GM19468 (cell line): ENCODE data around the gene PSAP.
"Not testable (repeated sequence)": the region's sequence is repeated elsewhere in the genome, so short reads cannot be mapped to it uniquely, and the experiment has no call there.

Experiments
- ATAC-seq: cut with Tn5 transposase; IDR thresholded peaks from one replicate; pipeline ENCODE4 v1.9.1; 2021; ENCODE audit warnings: mild to moderate bottlenecking, moderate library complexity, moderate number of reproducible peaks; ENCODE audit not compliant: unreplicated experiment; ENCODE audit errors: extremely low read depth

PSAP gene

DNA sequence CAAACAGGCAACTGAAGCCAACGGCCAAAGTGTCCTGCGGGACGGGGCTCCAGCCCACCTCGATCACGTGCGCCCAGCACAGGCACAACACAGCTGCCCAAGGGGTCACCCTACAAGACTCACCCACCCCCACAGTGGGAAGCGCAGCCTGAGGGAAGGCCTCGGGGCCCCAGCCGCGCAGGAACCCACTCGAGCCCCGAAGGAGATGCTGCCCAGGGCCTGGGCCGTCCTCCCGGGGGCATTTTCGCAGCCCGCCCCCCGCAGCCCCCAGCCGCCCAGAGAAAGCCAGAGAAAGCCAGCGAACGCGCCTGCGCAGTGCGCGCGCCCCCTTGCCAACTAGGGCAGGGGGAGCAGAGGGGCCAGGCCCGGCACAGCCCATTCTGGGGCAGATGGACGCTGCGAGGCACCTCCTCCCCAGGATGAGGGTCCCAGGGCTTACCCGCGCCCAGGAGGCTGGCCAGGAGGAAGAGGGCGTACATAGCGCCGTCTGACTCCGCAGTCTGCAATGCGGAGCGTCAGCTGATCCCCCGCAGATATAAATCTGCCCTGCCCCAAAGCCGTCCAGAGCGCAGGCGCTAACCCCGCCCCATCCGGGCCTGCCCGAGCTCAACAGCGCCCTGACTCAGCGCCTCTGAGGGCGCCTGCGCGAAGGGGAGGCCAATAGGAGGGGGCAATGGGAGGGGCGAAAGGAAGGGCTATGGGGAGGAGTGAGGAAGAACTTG lies at the start of gene PSAP:
Gene PSAP (minus strand): TSS at position 509 of the 722 bp plus-strand sequence. CDS start 30 bp downstream, at position 479.
- ATAC-seq = peak; percentile 93

DNA sequence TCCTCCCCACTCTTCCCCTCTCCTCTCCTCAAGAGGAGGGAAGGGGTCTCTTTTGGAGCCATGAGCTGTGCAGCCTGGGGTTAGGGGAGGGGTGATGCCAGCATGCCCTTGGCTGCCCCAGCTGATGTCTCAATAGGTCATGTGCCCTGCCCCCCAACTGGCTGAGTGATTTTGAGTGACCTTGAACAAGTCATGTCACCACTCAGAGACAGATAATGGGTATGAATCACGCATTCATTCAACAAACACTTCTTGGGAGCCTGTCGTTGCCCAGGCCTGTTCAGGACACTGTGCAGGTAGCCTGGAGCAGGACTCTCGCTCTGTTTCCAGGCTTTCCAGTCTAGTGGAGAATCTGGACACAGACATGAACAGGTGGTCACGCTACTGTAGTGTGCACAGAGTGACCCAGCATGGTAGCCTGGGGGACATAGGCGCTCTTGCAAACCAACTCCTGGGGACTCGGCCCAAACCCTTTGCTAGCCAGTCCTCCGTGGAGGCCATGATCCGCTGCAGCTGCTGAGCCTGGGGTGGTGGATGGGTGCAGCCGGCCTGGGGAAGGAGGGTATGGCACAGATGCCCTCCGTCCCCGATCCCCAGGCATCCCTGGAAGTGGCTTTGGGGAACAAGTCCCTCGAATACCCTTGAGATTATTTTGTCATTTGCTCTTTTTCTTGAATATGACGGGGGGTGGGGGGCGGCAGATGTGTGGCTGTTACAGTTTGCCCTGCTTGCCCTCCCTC lies 49.6 kb upstream of the PSAP start:
- no peak for ATAC-seq

DNA sequence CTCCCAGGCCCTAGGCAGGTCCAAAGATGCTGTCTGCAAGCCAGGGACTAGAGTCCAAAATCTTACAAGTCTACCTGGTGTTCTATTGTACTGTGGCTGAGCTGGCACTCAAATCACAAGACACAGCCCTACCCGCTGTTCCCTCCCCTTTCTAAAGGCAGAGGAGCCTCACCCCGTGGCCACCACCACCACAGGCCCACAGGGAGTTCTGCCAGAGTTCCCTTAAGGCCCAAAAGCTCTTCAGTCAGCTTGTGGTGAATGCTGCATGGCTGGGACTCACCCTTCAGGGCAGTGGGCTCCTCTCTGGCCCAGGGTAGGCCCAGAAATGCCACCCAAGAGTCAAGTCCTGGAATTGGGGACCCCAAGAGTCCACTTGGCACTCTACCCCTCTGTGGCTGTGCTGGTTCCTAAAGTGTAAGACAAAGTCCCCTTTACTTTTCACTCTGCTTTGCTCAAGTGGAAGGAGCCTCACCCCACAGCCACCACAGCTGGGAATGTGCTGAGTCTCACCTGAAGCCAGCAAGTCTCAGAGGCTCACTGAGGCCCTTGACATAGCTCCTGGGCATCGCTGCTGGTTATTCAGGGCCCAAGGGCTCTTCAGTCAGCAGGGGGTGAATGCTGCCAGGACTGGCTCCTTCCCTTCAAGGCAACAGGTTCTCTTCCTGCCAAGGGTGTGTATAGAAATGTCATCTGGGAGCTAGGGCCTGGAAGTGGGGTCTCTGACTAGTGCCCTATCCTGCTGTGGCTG lies 48.8 kb upstream of the PSAP start:
- ATAC-seq = no peak

DNA sequence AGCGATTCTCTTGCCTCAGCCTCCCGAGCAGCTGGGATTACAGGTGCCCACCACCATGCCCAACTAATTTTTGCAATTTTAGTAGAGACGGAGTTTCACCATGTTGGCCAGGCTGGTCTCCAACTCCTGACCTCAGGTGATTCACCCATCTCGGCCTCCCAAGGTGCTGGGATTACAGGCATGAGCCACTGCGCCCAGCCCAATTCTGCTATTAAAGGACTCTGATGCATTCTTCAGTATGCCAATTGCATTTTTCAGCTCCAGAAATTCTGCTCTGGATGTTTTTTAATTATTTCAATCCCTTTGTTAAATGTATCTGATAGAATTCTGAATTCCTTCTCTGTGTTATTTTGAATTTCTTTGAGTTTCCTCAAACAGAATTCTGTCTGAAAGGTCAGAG lies 47.3 kb upstream of the PSAP start:
- not testable (repeated sequence) for ATAC-seq

DNA sequence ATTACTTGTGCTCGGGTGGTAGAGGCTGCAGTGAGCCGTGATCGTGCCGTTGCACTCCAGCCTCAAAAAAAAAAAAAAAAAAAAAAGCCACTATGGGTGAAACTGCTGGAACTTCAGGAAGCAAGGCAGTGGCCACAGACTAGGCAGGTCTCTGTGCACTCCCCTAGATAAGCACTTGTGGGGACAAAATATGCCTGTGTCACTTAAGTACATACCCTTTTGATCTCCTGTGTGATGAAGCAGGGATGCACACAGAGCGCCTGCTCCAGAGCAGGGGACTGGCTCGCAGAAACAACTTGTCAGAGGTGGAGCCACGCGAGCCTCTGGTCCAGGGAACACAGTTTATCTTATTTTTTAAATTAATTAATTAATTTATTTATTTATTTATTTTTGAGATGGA lies 42.9 kb upstream of the PSAP start:
- ATAC-seq = no peak

GRCh38 chr10:71893258-71893815 lies 42.3 kb upstream of the PSAP start:
- ATAC-seq = no peak

GRCh38 chr10:71891437-71891836 lies 40.4 kb upstream of the PSAP start:
- ATAC-seq = no peak

GRCh38 chr10:71889388-71889987 lies 38.4 kb upstream of the PSAP start:
- no peak for ATAC-seq

DNA sequence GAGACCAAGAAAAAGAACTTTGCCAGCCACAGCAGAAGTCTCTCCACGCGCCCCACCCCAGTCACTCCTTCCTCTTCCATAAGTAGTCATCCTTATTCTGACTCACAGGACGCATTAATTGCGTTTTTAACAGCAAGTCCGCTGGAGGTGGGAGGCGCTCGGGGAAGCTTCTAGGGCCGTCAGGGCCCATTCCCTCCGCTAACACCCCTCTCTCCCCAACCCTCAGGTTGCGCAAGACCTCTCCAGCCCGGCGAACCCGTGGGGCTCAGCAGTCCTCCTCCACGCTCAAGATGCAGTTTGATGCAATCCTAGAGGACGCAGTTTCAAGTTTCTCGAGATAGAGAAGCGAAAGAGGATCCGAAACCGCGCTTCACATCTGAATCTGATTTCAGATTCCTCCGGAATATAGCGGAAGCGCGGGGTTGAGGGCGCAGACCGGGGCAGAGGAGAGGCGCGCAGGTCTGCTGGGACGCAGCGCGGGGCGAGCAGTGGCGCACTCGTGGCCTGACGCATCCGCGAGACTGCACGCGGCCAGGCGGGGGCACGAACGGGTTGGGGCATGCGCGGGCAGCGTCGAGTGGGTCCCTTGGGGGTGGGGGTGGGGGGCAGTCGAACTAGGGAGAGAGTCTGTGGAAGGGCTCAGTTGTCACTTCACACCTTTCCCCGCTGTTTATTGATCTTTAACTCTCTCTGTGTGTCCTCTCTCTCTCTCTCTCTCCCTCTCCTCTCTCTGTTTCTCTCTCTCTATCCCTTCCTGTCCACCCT lies 37.8 kb upstream of the PSAP start:
- ATAC-seq = peak; percentile 88

GRCh38 chr10:71888248-71888622 lies 37.2 kb upstream of the PSAP start:
- ATAC-seq = no peak

GRCh38 chr10:71887743-71888142 lies 36.7 kb upstream of the PSAP start:
- ATAC-seq = no peak

DNA sequence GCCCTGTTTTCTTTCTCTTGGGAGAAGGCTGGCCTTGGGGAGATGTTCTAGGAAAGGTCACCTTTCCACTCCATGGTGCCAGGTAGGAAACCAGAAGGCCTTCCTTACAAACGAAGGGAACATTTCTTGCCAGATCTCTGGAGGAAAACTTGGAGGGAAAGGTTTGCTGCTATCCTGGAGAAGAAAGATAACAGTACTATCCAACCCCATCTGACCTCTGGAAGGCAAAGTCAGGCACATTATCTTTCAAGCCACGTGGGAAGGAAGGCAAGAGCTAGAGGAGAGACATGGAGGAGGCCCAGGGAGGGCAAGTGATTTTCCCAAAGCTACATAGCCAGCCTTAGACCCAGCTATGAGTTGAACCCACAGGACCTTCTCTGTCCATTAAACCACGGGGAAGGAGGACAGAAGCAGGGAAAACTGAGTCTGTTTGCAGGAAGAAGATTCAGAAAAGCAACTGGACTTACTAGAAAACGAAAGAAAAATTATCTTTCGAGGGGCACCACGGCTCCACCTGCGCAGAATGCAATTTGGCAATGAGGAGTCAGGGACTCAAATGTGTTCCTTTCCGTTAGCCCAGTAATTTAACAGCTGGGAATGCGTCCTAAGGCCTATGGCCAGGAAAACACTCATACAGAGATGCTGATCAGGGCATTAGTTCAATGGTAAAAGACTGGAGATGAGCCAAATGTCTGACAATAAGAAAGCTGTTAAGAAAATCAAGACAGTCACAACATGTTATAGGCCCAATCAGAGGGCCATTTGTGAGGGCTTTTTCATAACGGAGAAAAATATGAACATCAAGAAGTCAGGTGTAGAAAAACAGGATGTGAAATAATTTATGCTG lies 32.0 kb upstream of the PSAP start:
- ATAC-seq = no peak

GRCh38 chr10:71881647-71882355 lies 30.8 kb upstream of the PSAP start:
- no peak for ATAC-seq

DNA sequence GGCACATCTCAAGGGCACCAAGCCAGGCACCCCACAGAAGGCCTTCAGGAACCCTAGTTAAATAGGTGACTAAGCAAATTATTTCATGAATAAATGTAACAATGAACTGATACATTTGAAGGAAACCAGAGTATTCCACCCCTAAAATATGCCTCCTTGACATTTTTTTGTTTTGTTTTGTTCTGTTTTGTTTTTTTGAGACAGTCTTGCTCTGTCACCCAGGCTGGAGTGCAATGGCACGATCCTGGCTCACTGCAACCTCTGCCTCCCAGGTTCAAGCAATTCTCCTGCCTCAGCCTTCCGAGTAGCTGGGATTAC lies 30.2 kb upstream of the PSAP start:
- not testable (repeated sequence) for ATAC-seq

DNA sequence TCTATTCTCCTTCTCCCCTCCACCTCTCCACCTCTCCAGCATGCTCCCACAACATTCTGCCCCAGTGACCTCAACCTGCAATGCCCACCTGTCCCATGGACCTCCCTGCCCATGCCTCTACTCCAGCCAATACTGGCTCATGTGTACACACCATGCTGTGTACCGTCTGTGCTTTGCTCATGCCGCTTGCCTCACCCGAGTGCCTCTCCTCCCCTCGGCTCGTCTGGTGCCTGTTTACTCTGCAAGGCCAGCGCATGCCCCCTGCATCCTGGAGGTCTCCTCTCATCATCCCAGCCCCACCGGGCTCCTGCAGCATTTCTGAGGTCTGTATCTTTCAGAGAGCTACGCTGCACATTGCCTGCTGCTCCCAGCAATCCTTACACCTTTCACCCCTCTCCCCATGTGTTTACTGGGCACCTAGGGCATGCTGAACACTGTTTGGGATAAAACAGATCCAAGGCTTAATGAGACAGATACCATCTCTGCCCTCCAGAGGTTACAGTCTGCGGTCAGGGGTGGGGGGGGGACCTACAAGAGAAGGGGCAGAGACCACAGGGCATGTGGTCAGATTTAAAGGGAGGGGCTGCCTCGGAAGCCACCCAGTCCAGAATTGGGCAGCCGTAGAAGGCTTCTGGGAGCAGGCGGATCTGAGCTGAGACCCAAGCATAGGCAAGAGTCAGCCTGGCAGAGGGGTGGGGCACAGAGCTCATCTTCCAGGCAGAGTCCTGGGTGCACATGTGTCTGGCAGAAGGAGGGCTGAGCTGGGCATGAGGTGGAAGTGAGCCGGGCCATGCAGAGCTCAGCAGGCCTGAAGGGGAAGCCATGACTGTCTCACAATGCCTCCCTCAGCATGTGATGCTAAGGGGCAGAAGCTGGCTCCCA lies 29.6 kb upstream of the PSAP start:
- ATAC-seq = no peak

- no peak for ATAC-seq
Measured at GRCh38 chr10:71878327-71879034, 27.4 kb upstream of the PSAP start.

GRCh38 chr10:71877821-71878220 lies 26.8 kb upstream of the PSAP start:
- no peak for ATAC-seq
